ENCODE results near the gene LOXHD1. TPM values are rescaled to one million over a fixed set of nuclear protein-coding genes. Genes with fewer than 3 reads are reported as not detected.

LOXHD1 gene
- total and polyA plus RNA-seq, 8 donors: 0.12 to 0.46 (median 0.15) TPM; not detected in 2

- H3K4me1 ChIP-seq: no peaks in the 10 kb centered on the region
- TF ChIP-seq CTCF (IDR thresholded peaks at IDR 0.05): no peak
- no peaks in the 10 kb centered on the region for H3K36me3 ChIP-seq
- no peak overlapping the region for H3K4me3 ChIP-seq
- no peaks in the 10 kb centered on the region for H3K9me3 ChIP-seq
- intact Hi-C loops (cut with DNase I): no loop called here
- no peak for ATAC-seq
- no peak for DNase-seq
- WGBS, 2 donors: 60 to 65% methylated on average over 4 of the region's 4 CpGs
- no peak for FAIRE-seq
- no peak overlapping the region for H3K27ac ChIP-seq
- no peaks in the 10 kb centered on the region for H3K27me3 ChIP-seq
Measured at GRCh38 chr18:46431522-46432171, 225.4 kb downstream of the LOXHD1 start.

- H3K36me3 ChIP-seq: no peaks in the 10 kb centered on the region
- DNase-seq (no peak), FAIRE-seq (no peak), ATAC-seq (no peak)
- intact Hi-C loops (cut with DNase I): no loop called here
- no peak overlapping the region for H3K27ac ChIP-seq
- no peaks in the 10 kb centered on the region for H3K4me1 ChIP-seq
- WGBS, 2 donors: 54 to 63% methylated on average over 2 of the region's 2 CpGs
- no peaks in the 10 kb centered on the region for H3K27me3 ChIP-seq
- H3K4me3 ChIP-seq: no peak overlapping the region
- no peaks in the 10 kb centered on the region for H3K9me3 ChIP-seq
- TF ChIP-seq CTCF (IDR thresholded peaks at IDR 0.05): no peak
Measured at GRCh38 chr18:46429649-46430224, 227.3 kb downstream of the LOXHD1 start.

GRCh38 chr18:46429130-46429529 lies 227.9 kb downstream of the LOXHD1 start:
- Histone ChIP-seq H3K36me3 (no peaks in the 10 kb centered on the region), H3K9me3 (no peaks in the 10 kb centered on the region), H3K27me3 (no peaks in the 10 kb centered on the region), H3K4me3 (no peak overlapping the region), H3K27ac (no peak overlapping the region), H3K4me1 (no peaks in the 10 kb centered on the region)
- 73 to 81% methylated on average over 4 of the region's 4 CpGs for WGBS, 2 donors
- intact Hi-C loops (cut with DNase I): no loop called here
- no peak for FAIRE-seq
- DNase-seq: no peak
- no peak for ATAC-seq
- TF ChIP-seq CTCF (IDR thresholded peaks at IDR 0.05): no peak

- Histone ChIP-seq H3K27me3 (no peaks in the 10 kb centered on the region), H3K27ac (no peak overlapping the region), H3K4me1 (no peaks in the 10 kb centered on the region), H3K36me3 (no peaks in the 10 kb centered on the region), H3K4me3 (no peak overlapping the region), H3K9me3 (no peaks in the 10 kb centered on the region)
- DNase-seq (no peak), ATAC-seq (no peak), FAIRE-seq (no peak)
- WGBS, 2 donors: 59 to 77% methylated on average over 3 of the region's 3 CpGs
- intact Hi-C loops (cut with DNase I): no loop called here
- TF ChIP-seq CTCF (IDR thresholded peaks at IDR 0.05): no peak
Measured at GRCh38 chr18:46428368-46428767, 228.7 kb downstream of the LOXHD1 start.

Data from pancreas (tissue), 10 donors.